Suprapubic skin (tissue), 4 donors: ENCODE data around the gene RALGPS2. TPM values are rescaled to one million over a fixed set of nuclear protein-coding genes. Genes with fewer than 3 reads are reported as not detected.

ENCODE experiments used
- DNase-seq, 2 donors: peaks; one replicate each; pipeline ENCODE4 v3.0.0-alpha.2; 2019; ENCODE audit warnings: low spot score in 2 of 2
- H3K27ac ChIP-seq: fragments of 200-600 bp; sonication (generic); one replicate; pipeline ENCODE4 v1.5.1; 2019
- H3K27me3 ChIP-seq: fragments of 200-600 bp; sonication (generic); one replicate; pipeline ENCODE4 v1.5.1; 2019
- H3K36me3 ChIP-seq: fragments of 200-600 bp; sonication (generic); one replicate; pipeline ENCODE4 v1.5.1; 2019
- H3K4me1 ChIP-seq: fragments of 200-600 bp; sonication (generic); one replicate; pipeline ENCODE4 v1.5.1; 2019
- H3K4me3 ChIP-seq: fragments of 200-600 bp; sonication (generic); one replicate; pipeline ENCODE4 v1.5.1; 2019; ENCODE audit warnings: mild to moderate bottlenecking
- H3K9me3 ChIP-seq: fragments of 200-600 bp; sonication (generic); one replicate; pipeline ENCODE4 v1.5.1; 2019
- CTCF ChIP-seq, 2 donors: fragments of 200-600 bp in 1 of 2; fragments of 450-650 bp in 1 of 2; sonication (generic) in 1 of 2; IDR thresholded peaks; one replicate each; pipeline ENCODE4 v1.5.1; 2016 to 2019; ENCODE audit warnings: antibody characterized with exemption in 2 of 2, mild to moderate bottlenecking in 1 of 2, moderate library complexity in 1 of 2
- EP300 ChIP-seq: sonication (generic); formaldehyde crosslinking; IDR thresholded peaks from one replicate; pipeline ENCODE4 v1.6.1; 2017; ENCODE audit warnings: antibody characterized with exemption
- POLR2A ChIP-seq, 2 donors: fragments of 450-650 bp; IDR thresholded peaks; one replicate each; pipeline ENCODE4 v1.6.1; 2017; ENCODE audit warnings: antibody characterized with exemption in 2 of 2, mild to moderate bottlenecking in 2 of 2, moderate library complexity in 2 of 2
- POLR2AphosphoS5 ChIP-seq, 3 donors: sonication (generic); formaldehyde crosslinking; IDR thresholded peaks; one replicate each; pipeline ENCODE4 v1.6.1; 2017; ENCODE audit warnings: antibody characterized with exemption in 3 of 3
- WGBS: methylation state at CpG from one replicate; pipeline ENCODE4 v1.1.5; 2018; 5-methylcytosine and 5-hydroxymethylcytosine counted together
- total RNA-seq, 4 donors: library from RNA; depleted of rRNA; stranded (reverse); fragments of >200 nt; gene quantifications; one replicate each; pipeline ENCODE4 v1.1.0, GENCODE V29; 2016

Gene RALGPS2
- total RNA-seq, 4 donors from 2014 or later = 16.3 to 47.4 (median 27.8) TPM

DNA sequence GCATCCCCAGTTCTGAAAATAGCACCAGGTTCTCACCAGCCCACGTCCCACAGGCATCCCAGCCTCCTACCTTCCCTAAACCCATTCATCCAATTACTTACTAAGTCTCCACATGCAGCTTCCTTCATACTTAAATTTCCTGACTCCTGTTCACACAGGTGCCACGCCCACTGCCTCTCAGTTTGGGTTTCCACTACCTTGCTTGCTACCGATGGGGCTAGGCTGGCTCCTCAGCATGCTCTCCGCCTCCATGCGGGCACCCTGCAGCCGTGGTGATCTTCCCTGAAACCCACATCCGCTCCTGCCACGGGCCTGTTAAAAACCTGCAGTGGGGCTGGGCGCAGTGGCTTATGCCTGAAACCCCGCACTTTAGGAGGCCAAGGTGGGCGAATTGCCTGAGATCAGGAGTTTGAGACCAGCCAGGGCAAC lies 216.2 kb downstream of the RALGPS2 start:
- H3K9me3 ChIP-seq = no peaks in the 10 kb centered on the region
- no peaks in the 10 kb centered on the region for H3K27me3 ChIP-seq
- no peak for DNase-seq
- H3K36me3 ChIP-seq = no peaks in the 10 kb centered on the region
- peaks cover 44% of the 10 kb centered on the region for H3K4me1 ChIP-seq
- H3K4me3 ChIP-seq = no peak overlapping the region
- no peak overlapping the region for H3K27ac ChIP-seq
- TF ChIP-seq CTCF (IDR thresholded peaks at IDR 0.05) (no peak), EP300 (no peak), POLR2A (IDR thresholded peaks at IDR 0.05) (no peak), POLR2AphosphoS5 (IDR thresholded peaks at IDR 0.05) (no peak)
- WGBS = 82% methylated on average over 11 of the region's 11 CpGs

GRCh38 chr1:178941849-178942248 lies 216.8 kb downstream of the RALGPS2 start:
- H3K36me3 ChIP-seq = no peaks in the 10 kb centered on the region
- H3K27me3 ChIP-seq = no peaks in the 10 kb centered on the region
- TF ChIP-seq EP300 (no peak), POLR2AphosphoS5 (IDR thresholded peaks at IDR 0.05) (no peak), CTCF (IDR thresholded peaks at IDR 0.05) (no peak), POLR2A (IDR thresholded peaks at IDR 0.05) (no peak)
- no peak overlapping the region for H3K27ac ChIP-seq
- no peaks in the 10 kb centered on the region for H3K9me3 ChIP-seq
- no peak overlapping the region for H3K4me3 ChIP-seq
- no peak for DNase-seq
- peaks cover 48% of the 10 kb centered on the region for H3K4me1 ChIP-seq
- WGBS = 58% methylated on average over 14 of the region's 14 CpGs

DNA sequence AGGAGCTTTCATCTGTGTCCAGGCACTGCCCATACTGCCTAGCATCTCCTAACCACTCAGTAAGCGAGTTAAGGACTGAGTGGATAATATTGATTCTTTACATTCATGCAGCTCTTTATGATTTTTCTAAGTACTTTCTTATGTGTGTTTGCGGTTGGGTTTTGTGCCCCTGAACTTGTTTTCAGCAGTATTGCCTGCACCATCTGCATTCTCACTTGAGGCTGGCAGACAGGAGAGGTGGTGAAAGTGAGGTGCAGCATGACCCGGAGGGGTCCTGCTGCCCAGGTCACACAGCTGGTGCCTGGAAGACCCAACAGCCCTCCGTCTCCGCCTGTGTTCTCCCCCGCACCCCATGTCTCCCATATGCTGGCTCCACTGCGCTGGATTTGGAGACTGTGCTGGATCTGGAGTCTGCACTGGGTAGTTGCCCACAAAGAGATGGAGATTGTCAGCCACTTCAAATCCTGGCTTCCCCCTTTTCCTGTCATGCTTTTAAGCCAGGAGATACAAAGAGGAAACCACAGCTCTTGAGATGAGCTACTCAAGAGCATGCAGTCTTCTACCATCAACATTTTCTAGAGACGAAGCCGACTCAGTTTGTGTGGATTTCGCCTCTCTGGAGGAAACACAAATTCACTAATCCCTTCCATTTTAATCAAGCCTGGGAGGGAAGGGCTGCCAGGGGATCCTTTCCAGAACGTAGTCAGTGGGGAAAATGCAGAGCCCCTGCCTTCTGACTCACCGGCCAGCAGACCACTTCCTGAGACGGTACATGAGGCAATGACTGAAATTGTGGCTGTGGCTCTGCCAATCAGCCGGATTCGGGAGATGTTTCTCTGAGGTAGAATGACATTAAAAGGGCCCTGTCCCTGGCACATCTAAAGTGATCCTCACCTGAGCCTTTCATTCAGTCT lies 217.5 kb downstream of the RALGPS2 start:
- Histone ChIP-seq H3K27ac (no peak overlapping the region), H3K4me3 (no peak overlapping the region), H3K9me3 (no peaks in the 10 kb centered on the region), H3K36me3 (no peaks in the 10 kb centered on the region), H3K27me3 (no peaks in the 10 kb centered on the region), H3K4me1 (peaks cover 48% of the 10 kb centered on the region)
- DNase-seq = no peak
- TF ChIP-seq EP300 = no peak
- TF ChIP-seq POLR2AphosphoS5 (IDR thresholded peaks at IDR 0.05) = no peak
- no peak for TF ChIP-seq POLR2A (IDR thresholded peaks at IDR 0.05)
- no peak for TF ChIP-seq CTCF (IDR thresholded peaks at IDR 0.05)
- WGBS = 77% methylated on average over 15 of the region's 15 CpGs

- TF ChIP-seq EP300 (no peak), POLR2A (IDR thresholded peaks at IDR 0.05) (no peak), POLR2AphosphoS5 (IDR thresholded peaks at IDR 0.05) (no peak), CTCF (IDR thresholded peaks at IDR 0.05) (no peak)
- no peaks in the 10 kb centered on the region for H3K9me3 ChIP-seq
- no peak overlapping the region for H3K27ac ChIP-seq
- WGBS = 97% methylated on average over 8 of the region's 8 CpGs
- no peak for DNase-seq
- no peaks in the 10 kb centered on the region for H3K36me3 ChIP-seq
- H3K4me1 ChIP-seq = peaks cover 28% of the 10 kb centered on the region
- no peak overlapping the region for H3K4me3 ChIP-seq
- H3K27me3 ChIP-seq = no peaks in the 10 kb centered on the region
These were observed 219.7 kb downstream of the RALGPS2 start for GRCh38 chr1:178944729-178945128.

- Histone ChIP-seq H3K4me3 (peak overlapping the region; percentile 18), H3K27ac (no peak overlapping the region), H3K9me3 (no peaks in the 10 kb centered on the region), H3K36me3 (no peaks in the 10 kb centered on the region), H3K27me3 (no peaks in the 10 kb centered on the region), H3K4me1 (peaks cover 24% of the 10 kb centered on the region)
- 22% methylated on average over 9 of the region's 17 CpGs for WGBS
- no peak for TF ChIP-seq EP300
- no peak for TF ChIP-seq POLR2A (IDR thresholded peaks at IDR 0.05)
- no peak for TF ChIP-seq POLR2AphosphoS5 (IDR thresholded peaks at IDR 0.05)
- TF ChIP-seq CTCF (IDR thresholded peaks at IDR 0.05) = no peak
- no peak for DNase-seq
These were observed 220.8 kb downstream of the RALGPS2 start for GRCh38 chr1:178945763-178946266.
